Fibroblast of the aortic adventitia (primary cell): ENCODE results near the gene TRIM38. TPM values are rescaled to one million over a fixed set of nuclear protein-coding genes. Genes with fewer than 3 reads are reported as not detected.

Experiments
- DNase-seq: peaks from one replicate; pipeline ENCODE4 v3.0.0-alpha.2; 2010; ENCODE audit warnings: low read depth
- H3K4me3 ChIP-seq: 2 replicates; pipeline ENCODE4 v1.5.1; 2011; ENCODE audit warnings: low read depth, mild to moderate bottlenecking, control low read depth, low read length, moderate library complexity
- small RNA-seq: library from RNA; depleted of rRNA; stranded (forward); fragments of <200 nt; gene quantifications from one replicate; pipeline ENCODE3, GENCODE V24; 2012
- total RNA-seq: library from RNA; depleted of rRNA; stranded (reverse); fragments of >200 nt; gene quantifications from 2 replicates; pipeline ENCODE4 v1.2.3, GENCODE V29; 2012; ENCODE audit warnings: low replicate concordance
- TF ChIP-seq, protein P1 (sequence below): IDR thresholded peaks from 2 replicates; pipeline ENCODE4 v1.5.1; 2011; ENCODE audit warnings: mild to moderate bottlenecking, low read length, control low read depth, inconsistent platforms; ENCODE audit not compliant: insufficient read depth

Gene TRIM38
- total RNA-seq, 1 donor: 12.0 TPM

GRCh38 chr6:26033941-26034354 is 71.3 kb downstream of the TRIM38 start:
- TF ChIP-seq, protein P1, sequence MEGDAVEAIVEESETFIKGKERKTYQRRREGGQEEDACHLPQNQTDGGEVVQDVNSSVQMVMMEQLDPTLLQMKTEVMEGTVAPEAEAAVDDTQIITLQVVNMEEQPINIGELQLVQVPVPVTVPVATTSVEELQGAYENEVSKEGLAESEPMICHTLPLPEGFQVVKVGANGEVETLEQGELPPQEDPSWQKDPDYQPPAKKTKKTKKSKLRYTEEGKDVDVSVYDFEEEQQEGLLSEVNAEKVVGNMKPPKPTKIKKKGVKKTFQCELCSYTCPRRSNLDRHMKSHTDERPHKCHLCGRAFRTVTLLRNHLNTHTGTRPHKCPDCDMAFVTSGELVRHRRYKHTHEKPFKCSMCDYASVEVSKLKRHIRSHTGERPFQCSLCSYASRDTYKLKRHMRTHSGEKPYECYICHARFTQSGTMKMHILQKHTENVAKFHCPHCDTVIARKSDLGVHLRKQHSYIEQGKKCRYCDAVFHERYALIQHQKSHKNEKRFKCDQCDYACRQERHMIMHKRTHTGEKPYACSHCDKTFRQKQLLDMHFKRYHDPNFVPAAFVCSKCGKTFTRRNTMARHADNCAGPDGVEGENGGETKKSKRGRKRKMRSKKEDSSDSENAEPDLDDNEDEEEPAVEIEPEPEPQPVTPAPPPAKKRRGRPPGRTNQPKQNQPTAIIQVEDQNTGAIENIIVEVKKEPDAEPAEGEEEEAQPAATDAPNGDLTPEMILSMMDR: no peak
- DNase-seq: no peak

GRCh38 chr6:26034905-26035304 is 72.3 kb downstream of the TRIM38 start:
- no peak overlapping the region for H3K4me3 ChIP-seq
- TF ChIP-seq, protein P1: no peak

More at GRCh38 chr6:26033941-26034354, 71.3 kb downstream of the TRIM38 start:
- peak overlapping the region; percentile 55 for H3K4me3 ChIP-seq

More at GRCh38 chr6:26034905-26035304, 72.3 kb downstream of the TRIM38 start:
- no peak for DNase-seq

Small RNA genes lying within 50 kb of the gene (small RNA-seq; reads per million reads assigned to genes)
- 0.19 reads per million for gene HIST1H1PS2

Other genes starting within 250 kb of the TRIM38 start
- not detected in 2 replicates for gene SLC17A4, start 208.1 kb upstream of the TRIM38 start, total RNA-seq
- gene SLC17A1, start 130.8 kb upstream of the TRIM38 start, total RNA-seq: not detected in 2 replicates
- gene SLC17A3, start 88.6 kb upstream of the TRIM38 start, total RNA-seq: 1.1 TPM in 1 of 2 replicates, not detected in the other
- 0.09 TPM in 1 of 2 replicates, not detected in the other for gene SLC17A2, start 32.1 kb upstream of the TRIM38 start, total RNA-seq
- 7.4 and 9.0 TPM in 2 replicates for gene HFE, start 124.6 kb downstream of the TRIM38 start, total RNA-seq